Adrenal gland (tissue), 5 donors: Measurements from ENCODE around the gene ASTL.
"Not testable (repeated sequence)": the region's sequence is repeated elsewhere in the genome, so short reads cannot be mapped to it uniquely, and the experiment has no call there.

Experiments used
- CTCF ChIP-seq, 6 experiments: fragments of 450-650 bp in 4 of 6; fragments of 200-600 bp in 2 of 6; sonication (generic) in 1 of 6; IDR thresholded peaks; 1 replicate in 5 of 6; 2 replicates in 1 of 6; pipeline versions ENCODE4 v1.5.1 to v1.8.0; 2016 to 2021; ENCODE audit warnings: antibody characterized with exemption in 6 of 6, mild to moderate bottlenecking in 2 of 6, moderate library complexity in 1 of 6
- POLR2A ChIP-seq, 2 donors: fragments of 450-650 bp; IDR thresholded peaks; one replicate each; pipeline ENCODE4 v1.6.1; 2017; ENCODE audit warnings: antibody characterized with exemption in 2 of 2, mild to moderate bottlenecking in 2 of 2, moderate library complexity in 1 of 2
- donor health status: DM: no; HTN: no; CAD: no.

GRCh38 chr2:96084858-96085518, 53.3 kb downstream of the ASTL start:
- TF ChIP-seq CTCF, POLR2A (IDR thresholded peaks at IDR 0.05): not testable (repeated sequence)
